Neural crest cell (in vitro differentiated cells): ENCODE results near the gene TRMO. TPM values are rescaled to one million over a fixed set of nuclear protein-coding genes. Genes with fewer than 3 reads are reported as not detected.
A peak's percentile ranks its signal among the peaks of the same experiment; 100 is the strongest.

Experiments used
- DNase-seq: peaks from one replicate; pipeline ENCODE4 v3.0.0; 2021; ENCODE audit warnings: low read depth, mixed read lengths, low spot score
- H3K27ac Mint-ChIP-seq: one replicate; pipeline ENCODE4 v1.8.0; 2021; ENCODE audit warnings: mild to moderate bottlenecking, mixed read lengths; ENCODE audit not compliant: unreplicated experiment
- H3K27me3 Mint-ChIP-seq: 2 replicates; pipeline ENCODE4 v1.8.0; 2021; ENCODE audit warnings: low read depth, mild to moderate bottlenecking, mixed read lengths
- H3K36me3 Mint-ChIP-seq: 2 replicates; pipeline ENCODE4 v1.8.0; 2021; ENCODE audit warnings: low read depth, mild to moderate bottlenecking, mixed read lengths
- H3K4me1 Mint-ChIP-seq: 2 replicates; pipeline ENCODE4 v1.8.0; 2021; ENCODE audit warnings: mixed read lengths
- H3K4me3 Mint-ChIP-seq: one replicate; pipeline ENCODE4 v1.8.0; 2021; ENCODE audit warnings: mild to moderate bottlenecking, mixed read lengths
- H3K9me3 Mint-ChIP-seq: 2 replicates; pipeline ENCODE4 v1.8.0; 2021; ENCODE audit warnings: mixed read lengths
- CTCF ChIP-seq: fragments of 200-600 bp; sonication (generic); conservative IDR thresholded peaks from 2 replicates; pipeline ENCODE4 v1.5.0; 2021; ENCODE audit warnings: antibody characterized with exemption, mild to moderate bottlenecking
- total RNA-seq: library from RNA; stranded (reverse); gene quantifications from 2 replicates; pipeline ENCODE4 v1.2.1, GENCODE V29; 2021

The TRMO gene
- total RNA-seq, 1 donor from 2014 or later: 11.4 TPM

- Mint-ChIP-seq H3K27ac (no peak overlapping the region), H3K36me3 (peaks cover 3% of the 10 kb centered on the region), H3K27me3 (peaks cover 96% of the 10 kb centered on the region), H3K4me1 (peaks cover 8% of the 10 kb centered on the region), H3K4me3 (no peak overlapping the region), H3K9me3 (no peaks in the 10 kb centered on the region)
- no peak for DNase-seq
- TF ChIP-seq CTCF: no peak
These were observed 63.5 kb downstream of the TRMO start for GRCh38 chr9:97858826-97859225.

GRCh38 chr9:97858393-97858713 lies 63.9 kb downstream of the TRMO start:
- TF ChIP-seq CTCF: no peak
- DNase-seq: no peak
- peaks cover 3% of the 10 kb centered on the region for H3K36me3 Mint-ChIP-seq
- no peak overlapping the region for H3K4me3 Mint-ChIP-seq
- no peaks in the 10 kb centered on the region for H3K9me3 Mint-ChIP-seq
- H3K27me3 Mint-ChIP-seq: peaks cover 94% of the 10 kb centered on the region
- peaks cover 8% of the 10 kb centered on the region for H3K4me1 Mint-ChIP-seq
- H3K27ac Mint-ChIP-seq: no peak overlapping the region

GRCh38 chr9:97857606-97858392 lies 64.5 kb downstream of the TRMO start:
- no peak overlapping the region for H3K4me3 Mint-ChIP-seq
- peaks cover 8% of the 10 kb centered on the region for H3K4me1 Mint-ChIP-seq
- DNase-seq: no peak
- no peaks in the 10 kb centered on the region for H3K9me3 Mint-ChIP-seq
- no peak for TF ChIP-seq CTCF
- peaks cover 3% of the 10 kb centered on the region for H3K36me3 Mint-ChIP-seq
- peaks cover 92% of the 10 kb centered on the region for H3K27me3 Mint-ChIP-seq
- no peak overlapping the region for H3K27ac Mint-ChIP-seq

- Mint-ChIP-seq H3K4me3 (peak overlapping the region; percentile 49), H3K4me1 (peaks cover 8% of the 10 kb centered on the region), H3K9me3 (no peaks in the 10 kb centered on the region), H3K27me3 (peaks cover 92% of the 10 kb centered on the region), H3K27ac (no peak overlapping the region), H3K36me3 (peaks cover 3% of the 10 kb centered on the region)
- no peak for TF ChIP-seq CTCF
- no peak for DNase-seq
These were observed 65.3 kb downstream of the TRMO start for GRCh38 chr9:97856857-97857605.

GRCh38 chr9:97855899-97856298 lies 66.4 kb downstream of the TRMO start:
- peaks cover 8% of the 10 kb centered on the region for H3K4me1 Mint-ChIP-seq
- no peak for DNase-seq
- no peak overlapping the region for H3K27ac Mint-ChIP-seq
- H3K4me3 Mint-ChIP-seq: peak overlapping the region; percentile 70
- TF ChIP-seq CTCF: no peak
- no peaks in the 10 kb centered on the region for H3K9me3 Mint-ChIP-seq
- H3K36me3 Mint-ChIP-seq: peaks cover 3% of the 10 kb centered on the region
- peaks cover 92% of the 10 kb centered on the region for H3K27me3 Mint-ChIP-seq
